Measurements from ENCODE around the gene FALEC. TPM values are rescaled to one million over a fixed set of nuclear protein-coding genes. Genes with fewer than 3 reads are reported as not detected.

FALEC gene
- polyA plus RNA-seq, 1 donor from 2014 or later = not detected

DNA sequence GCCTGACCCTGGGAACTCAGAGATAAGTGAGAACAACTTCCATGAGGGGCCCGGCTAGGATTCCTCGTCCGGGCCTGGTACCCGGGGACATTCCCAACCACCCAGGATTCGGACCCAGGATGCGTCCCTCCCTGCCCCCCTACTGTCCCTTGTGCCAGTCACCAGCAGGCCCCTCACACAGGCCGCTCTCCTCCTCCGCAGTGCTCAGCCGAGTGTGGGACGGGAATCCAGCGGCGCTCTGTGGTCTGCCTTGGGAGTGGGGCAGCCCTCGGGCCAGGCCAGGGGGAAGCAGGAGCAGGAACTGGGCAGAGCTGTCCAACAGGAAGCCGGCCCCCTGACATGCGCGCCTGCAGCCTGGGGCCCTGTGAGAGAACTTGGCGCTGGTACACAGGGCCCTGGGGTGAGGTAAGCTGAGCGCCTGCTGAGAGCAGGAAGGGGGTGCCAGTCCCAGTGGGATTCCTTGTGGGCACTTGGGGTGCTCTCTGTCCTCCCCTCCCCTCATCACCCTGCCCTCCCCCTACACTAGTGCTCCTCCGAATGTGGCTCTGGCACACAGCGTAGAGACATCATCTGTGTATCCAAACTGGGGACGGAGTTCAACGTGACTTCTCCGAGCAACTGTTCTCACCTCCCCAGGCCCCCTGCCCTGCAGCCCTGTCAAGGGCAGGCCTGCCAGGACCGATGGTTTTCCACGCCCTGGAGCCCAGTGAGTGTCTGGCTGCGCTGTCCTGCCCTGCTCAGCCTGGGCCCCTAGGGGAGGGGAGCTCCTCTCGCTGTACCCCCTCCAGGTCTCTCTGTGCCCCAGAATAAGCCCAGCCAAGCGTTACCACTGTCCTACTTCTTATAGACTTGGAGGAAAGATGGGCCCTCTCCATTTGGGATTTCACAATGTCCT is 43.5 kb downstream of the FALEC start:
- no peaks in the 10 kb centered on the region for H4K20me1 ChIP-seq (ENCODE audit: insufficient read depth)
- no peak overlapping the region for H3K9ac ChIP-seq (ENCODE audit: low read length)
- no peak overlapping the region for H3K4me3 ChIP-seq (ENCODE audit: low read length)
- no peaks in the 10 kb centered on the region for H3K9me3 ChIP-seq (ENCODE audit: low read length)
- no peaks in the 10 kb centered on the region for H3K79me2 ChIP-seq (replicated peaks; ENCODE audit: insufficient read depth, low read length)
- H2AFZ ChIP-seq (ENCODE audit: low read depth, low read length) = no peak overlapping the region
- TF ChIP-seq EP300 (conservative IDR thresholded peaks at IDR 0.05; ENCODE audit: poor library complexity, severe bottlenecking) (no peak), EZH2 (IDR thresholded peaks at IDR 0.05; ENCODE audit: borderline replicate concordance, insufficient read depth, low read length, poor library complexity, severe bottlenecking) (no peak), SMC3 (conservative IDR thresholded peaks at IDR 0.05; ENCODE audit: poor library complexity) (no peak), MXI1 (conservative IDR thresholded peaks at IDR 0.05; ENCODE audit: poor library complexity, severe bottlenecking) (no peak)
- TF ChIP-seq, protein P1, sequence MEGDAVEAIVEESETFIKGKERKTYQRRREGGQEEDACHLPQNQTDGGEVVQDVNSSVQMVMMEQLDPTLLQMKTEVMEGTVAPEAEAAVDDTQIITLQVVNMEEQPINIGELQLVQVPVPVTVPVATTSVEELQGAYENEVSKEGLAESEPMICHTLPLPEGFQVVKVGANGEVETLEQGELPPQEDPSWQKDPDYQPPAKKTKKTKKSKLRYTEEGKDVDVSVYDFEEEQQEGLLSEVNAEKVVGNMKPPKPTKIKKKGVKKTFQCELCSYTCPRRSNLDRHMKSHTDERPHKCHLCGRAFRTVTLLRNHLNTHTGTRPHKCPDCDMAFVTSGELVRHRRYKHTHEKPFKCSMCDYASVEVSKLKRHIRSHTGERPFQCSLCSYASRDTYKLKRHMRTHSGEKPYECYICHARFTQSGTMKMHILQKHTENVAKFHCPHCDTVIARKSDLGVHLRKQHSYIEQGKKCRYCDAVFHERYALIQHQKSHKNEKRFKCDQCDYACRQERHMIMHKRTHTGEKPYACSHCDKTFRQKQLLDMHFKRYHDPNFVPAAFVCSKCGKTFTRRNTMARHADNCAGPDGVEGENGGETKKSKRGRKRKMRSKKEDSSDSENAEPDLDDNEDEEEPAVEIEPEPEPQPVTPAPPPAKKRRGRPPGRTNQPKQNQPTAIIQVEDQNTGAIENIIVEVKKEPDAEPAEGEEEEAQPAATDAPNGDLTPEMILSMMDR (IDR thresholded peaks at IDR 0.05; ENCODE audit: poor library complexity, severe bottlenecking) = no peak
- no peak overlapping the region for H3K4me2 ChIP-seq (ENCODE audit: low read length)
- H3K27me3 ChIP-seq (ENCODE audit: insufficient read depth, low read depth, low read length) = no peaks in the 10 kb centered on the region
- H3F3A ChIP-seq (ENCODE audit: insufficient read depth, low read length, poor library complexity, severe bottlenecking) = peaks cover 4% of the 10 kb centered on the region
- no peak overlapping the region for H3K27ac ChIP-seq (ENCODE audit: low read length)
- H3K36me3 ChIP-seq (ENCODE audit: insufficient read depth, low read length) = no peaks in the 10 kb centered on the region
- no peaks in the 10 kb centered on the region for H3K9me2 ChIP-seq (ENCODE audit: insufficient read depth, low read length)

GRCh38 chr1:150559656-150560010 is 44.1 kb downstream of the FALEC start:
- no peaks in the 10 kb centered on the region for H4K20me1 ChIP-seq (ENCODE audit: insufficient read depth)
- no peaks in the 10 kb centered on the region for H3K27me3 ChIP-seq (ENCODE audit: insufficient read depth, low read depth, low read length)
- H3K4me3 ChIP-seq (ENCODE audit: low read length) = no peak overlapping the region
- no peaks in the 10 kb centered on the region for H3K9me3 ChIP-seq (ENCODE audit: low read length)
- H3F3A ChIP-seq (ENCODE audit: insufficient read depth, low read length, poor library complexity, severe bottlenecking) = peaks cover 4% of the 10 kb centered on the region
- no peak overlapping the region for H2AFZ ChIP-seq (ENCODE audit: low read depth, low read length)
- H3K9me2 ChIP-seq (ENCODE audit: insufficient read depth, low read length) = no peaks in the 10 kb centered on the region
- no peak overlapping the region for H3K9ac ChIP-seq (ENCODE audit: low read length)
- H3K4me2 ChIP-seq (ENCODE audit: low read length) = no peak overlapping the region
- H3K79me2 ChIP-seq (replicated peaks; ENCODE audit: insufficient read depth, low read length) = peaks cover 5% of the 10 kb centered on the region
- no peak overlapping the region for H3K27ac ChIP-seq (ENCODE audit: low read length)
- no peaks in the 10 kb centered on the region for H3K36me3 ChIP-seq (ENCODE audit: insufficient read depth, low read length)
- TF ChIP-seq MXI1 (conservative IDR thresholded peaks at IDR 0.05; ENCODE audit: poor library complexity, severe bottlenecking) = no peak
- TF ChIP-seq, protein P2, sequence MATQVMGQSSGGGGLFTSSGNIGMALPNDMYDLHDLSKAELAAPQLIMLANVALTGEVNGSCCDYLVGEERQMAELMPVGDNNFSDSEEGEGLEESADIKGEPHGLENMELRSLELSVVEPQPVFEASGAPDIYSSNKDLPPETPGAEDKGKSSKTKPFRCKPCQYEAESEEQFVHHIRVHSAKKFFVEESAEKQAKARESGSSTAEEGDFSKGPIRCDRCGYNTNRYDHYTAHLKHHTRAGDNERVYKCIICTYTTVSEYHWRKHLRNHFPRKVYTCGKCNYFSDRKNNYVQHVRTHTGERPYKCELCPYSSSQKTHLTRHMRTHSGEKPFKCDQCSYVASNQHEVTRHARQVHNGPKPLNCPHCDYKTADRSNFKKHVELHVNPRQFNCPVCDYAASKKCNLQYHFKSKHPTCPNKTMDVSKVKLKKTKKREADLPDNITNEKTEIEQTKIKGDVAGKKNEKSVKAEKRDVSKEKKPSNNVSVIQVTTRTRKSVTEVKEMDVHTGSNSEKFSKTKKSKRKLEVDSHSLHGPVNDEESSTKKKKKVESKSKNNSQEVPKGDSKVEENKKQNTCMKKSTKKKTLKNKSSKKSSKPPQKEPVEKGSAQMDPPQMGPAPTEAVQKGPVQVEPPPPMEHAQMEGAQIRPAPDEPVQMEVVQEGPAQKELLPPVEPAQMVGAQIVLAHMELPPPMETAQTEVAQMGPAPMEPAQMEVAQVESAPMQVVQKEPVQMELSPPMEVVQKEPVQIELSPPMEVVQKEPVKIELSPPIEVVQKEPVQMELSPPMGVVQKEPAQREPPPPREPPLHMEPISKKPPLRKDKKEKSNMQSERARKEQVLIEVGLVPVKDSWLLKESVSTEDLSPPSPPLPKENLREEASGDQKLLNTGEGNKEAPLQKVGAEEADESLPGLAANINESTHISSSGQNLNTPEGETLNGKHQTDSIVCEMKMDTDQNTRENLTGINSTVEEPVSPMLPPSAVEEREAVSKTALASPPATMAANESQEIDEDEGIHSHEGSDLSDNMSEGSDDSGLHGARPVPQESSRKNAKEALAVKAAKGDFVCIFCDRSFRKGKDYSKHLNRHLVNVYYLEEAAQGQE (IDR thresholded peaks at IDR 0.05; ENCODE audit: borderline replicate concordance) = no peak
- TF ChIP-seq, protein P1 (IDR thresholded peaks at IDR 0.05; ENCODE audit: poor library complexity, severe bottlenecking) = no peak
- no peak for TF ChIP-seq POLR2AphosphoS5 (IDR thresholded peaks at IDR 0.05)
- TF ChIP-seq SMC3 (conservative IDR thresholded peaks at IDR 0.05; ENCODE audit: poor library complexity) = no peak
- no peak for TF ChIP-seq EP300 (conservative IDR thresholded peaks at IDR 0.05; ENCODE audit: poor library complexity, severe bottlenecking)
- no peak for TF ChIP-seq EZH2 (IDR thresholded peaks at IDR 0.05; ENCODE audit: borderline replicate concordance, insufficient read depth, low read length, poor library complexity, severe bottlenecking)
- no peak for TF ChIP-seq TAF1 (IDR thresholded peaks at IDR 0.05; ENCODE audit: low read depth)
- no peak for TF ChIP-seq RAD21 (conservative IDR thresholded peaks at IDR 0.05)
